MM.1S (cell line): ENCODE data around the gene STK17A.

Experiments used
- DNase-seq: peaks from one replicate; pipeline ENCODE4 v3.0.0-alpha.2; 2015
- H2AFZ ChIP-seq: fragments of 300-600 bp; sonication (generic); 2 replicates; pipeline ENCODE4 v1.6.0; 2016; ENCODE audit warnings: antibody characterized with exemption, low read length
- H3F3A ChIP-seq: fragments of 300-600 bp; sonication (generic); 2 replicates; pipeline ENCODE4 v1.6.1; 2016; ENCODE audit warnings: mild to moderate bottlenecking, antibody characterized with exemption, low read length, moderate library complexity, mixed read lengths; ENCODE audit not compliant: insufficient read depth
- H3K27ac ChIP-seq: fragments of 300-600 bp; sonication (generic); 2 replicates; pipeline ENCODE4 v1.5.1; 2016; ENCODE audit warnings: mild to moderate bottlenecking, low read length
- H3K27me3 ChIP-seq: fragments of 300-600 bp; sonication (generic); replicated peaks from 2 replicates; pipeline ENCODE4 v1.6.0; 2016; ENCODE audit warnings: low read length; ENCODE audit not compliant: insufficient read depth
- H3K36me3 ChIP-seq: fragments of 300-600 bp; sonication (generic); replicated peaks from 2 replicates; pipeline ENCODE4 v1.6.1; 2016; ENCODE audit warnings: mild to moderate bottlenecking, low read length, mixed read lengths; ENCODE audit not compliant: insufficient read depth
- H3K4me1 ChIP-seq: fragments of 300-600 bp; sonication (generic); 2 replicates; pipeline ENCODE4 v1.6.1; 2016; ENCODE audit warnings: low read length, mixed read lengths
- H3K4me2 ChIP-seq: fragments of 300-600 bp; sonication (generic); 2 replicates; pipeline ENCODE4 v1.6.0; 2016; ENCODE audit warnings: low read depth, low read length
- H3K4me3 ChIP-seq: fragments of 300-600 bp; sonication (generic); 2 replicates; pipeline ENCODE4 v1.5.1; 2016; ENCODE audit warnings: low read length, mixed read lengths
- H3K79me2 ChIP-seq: fragments of 300-600 bp; sonication (generic); 2 replicates; pipeline ENCODE4 v1.6.1; 2016; ENCODE audit warnings: mixed run types, low read length, mixed read lengths
- H3K9ac ChIP-seq: fragments of 300-600 bp; sonication (generic); 2 replicates; pipeline ENCODE4 v1.6.1; 2016; ENCODE audit warnings: low read length, mixed read lengths
- H3K9me2 ChIP-seq: fragments of 300-600 bp; sonication (generic); replicated peaks from 2 replicates; pipeline ENCODE4 v1.6.1; 2016; ENCODE audit warnings: mild to moderate bottlenecking, low read length, mixed read lengths; ENCODE audit not compliant: insufficient read depth
- H3K9me3 ChIP-seq: fragments of 300-600 bp; sonication (generic); replicated peaks from 2 replicates; pipeline ENCODE4 v1.6.1; 2016; ENCODE audit warnings: mild to moderate bottlenecking, low read length, mixed read lengths; ENCODE audit not compliant: insufficient read depth
- H4K20me1 ChIP-seq: fragments of 300-600 bp; sonication (generic); 2 replicates; pipeline ENCODE4 v1.6.1; 2016; ENCODE audit warnings: mild to moderate bottlenecking, low read length, moderate library complexity, mixed read lengths; ENCODE audit not compliant: insufficient read depth
- CTCF ChIP-seq: fragments of 300-600 bp; sonication (generic); IDR thresholded peaks from 2 replicates; pipeline ENCODE4 v1.5.1; 2016; ENCODE audit warnings: antibody characterized with exemption, low read length, mixed read lengths
- EZH2 ChIP-seq: fragments of 300-600 bp; sonication (generic); optimal IDR thresholded peaks from 2 replicates; pipeline ENCODE3; 2017; ENCODE audit warnings: low read depth, mild to moderate bottlenecking, antibody characterized with exemption, low read length, mixed read lengths
- EZH2phosphoT487 ChIP-seq: fragments of 300-600 bp; sonication (generic); IDR thresholded peaks from 2 replicates; pipeline ENCODE4 v1.6.1; 2018; ENCODE audit warnings: antibody characterized with exemption, low read length

The STK17A gene

GRCh38 chr7:43535810-43536585 is 46.9 kb upstream of the STK17A start:
- H3K9ac ChIP-seq, result no peak overlapping the region
- H3K4me3 ChIP-seq, result no peak overlapping the region
- no peak for DNase-seq
- TF ChIP-seq EZH2, result no peak
- TF ChIP-seq EZH2phosphoT487, result no peak
- TF ChIP-seq CTCF, result no peak
- H2AFZ ChIP-seq, result no peak overlapping the region
- H3K4me2 ChIP-seq, result no peak overlapping the region
- no peaks in the 10 kb centered on the region for H3K36me3 ChIP-seq
- no peaks in the 10 kb centered on the region for H4K20me1 ChIP-seq
- no peaks in the 10 kb centered on the region for H3K9me3 ChIP-seq
- H3K27me3 ChIP-seq, result no peaks in the 10 kb centered on the region
- H3K27ac ChIP-seq, result no peak overlapping the region
- no peaks in the 10 kb centered on the region for H3K79me2 ChIP-seq
- no peaks in the 10 kb centered on the region for H3F3A ChIP-seq
- H3K4me1 ChIP-seq, result no peaks in the 10 kb centered on the region
- no peaks in the 10 kb centered on the region for H3K9me2 ChIP-seq

DNA sequence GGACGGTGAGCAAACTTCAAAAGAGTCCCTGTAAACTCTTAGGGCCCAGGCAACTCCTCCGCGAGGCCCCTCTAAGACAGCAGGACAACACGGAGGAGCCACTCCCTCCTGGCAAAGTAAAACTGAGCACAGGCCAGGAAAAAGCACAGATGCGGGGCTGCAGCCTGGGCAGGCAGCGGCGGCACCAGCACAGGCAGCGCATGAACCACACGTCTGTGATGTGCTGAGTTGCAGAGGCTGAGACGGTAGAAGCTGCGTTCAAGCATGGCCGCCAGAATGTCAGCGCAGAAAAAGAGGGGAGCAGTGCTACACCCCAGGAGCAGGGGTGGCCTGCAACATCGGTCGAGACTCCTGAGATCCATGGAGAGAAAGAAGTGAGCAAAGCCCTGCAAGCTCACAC is 46.1 kb upstream of the STK17A start:
- Histone ChIP-seq H3K9me2 (no peaks in the 10 kb centered on the region), H3K27me3 (no peaks in the 10 kb centered on the region), H3K79me2 (no peaks in the 10 kb centered on the region), H3K36me3 (no peaks in the 10 kb centered on the region), H3K4me2 (no peak overlapping the region), H3K4me1 (no peaks in the 10 kb centered on the region), H2AFZ (no peak overlapping the region), H3K9me3 (no peaks in the 10 kb centered on the region), H3K9ac (no peak overlapping the region), H3K27ac (no peak overlapping the region), H3K4me3 (no peak overlapping the region), H4K20me1 (no peaks in the 10 kb centered on the region), H3F3A (no peaks in the 10 kb centered on the region)
- TF ChIP-seq CTCF (no peak), EZH2phosphoT487 (no peak), EZH2 (no peak)
- DNase-seq, result no peak

DNA sequence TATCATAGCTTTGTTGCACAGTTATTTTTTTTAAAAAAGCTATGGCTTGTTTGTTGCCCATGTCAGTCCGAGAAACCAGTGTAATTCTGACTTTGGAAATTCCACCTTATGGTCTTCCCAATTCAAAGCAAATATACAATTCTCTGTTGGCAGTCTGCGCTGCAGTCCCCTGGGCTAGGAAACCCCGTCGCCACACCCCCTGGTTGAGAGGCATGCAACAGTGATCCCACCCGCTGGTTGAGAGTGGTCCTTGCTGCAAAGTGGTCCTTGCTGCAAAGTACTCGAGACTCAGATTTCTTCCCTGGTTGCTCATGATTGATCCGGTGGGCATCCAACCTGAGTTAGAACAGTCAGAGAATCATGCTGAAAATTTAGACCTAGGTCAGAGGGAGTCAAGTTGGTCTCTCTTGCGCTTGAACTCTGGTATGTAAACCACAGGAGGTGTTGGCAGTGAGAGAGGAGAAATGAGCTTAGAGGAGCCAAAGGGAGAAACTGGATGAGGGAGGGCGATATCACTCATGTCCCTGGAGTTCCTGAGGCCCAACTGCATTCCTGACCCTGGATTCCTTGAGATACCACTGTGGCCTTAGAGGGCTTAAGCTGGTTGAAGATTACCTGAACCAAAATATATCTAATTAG is 45.0 kb upstream of the STK17A start:
- no peaks in the 10 kb centered on the region for H3K9me3 ChIP-seq

More for the DNA sequence above, 45.0 kb upstream of the STK17A start:
- H3K4me3 ChIP-seq, result no peak overlapping the region
- no peak overlapping the region for H2AFZ ChIP-seq
- H3K9me2 ChIP-seq, result no peaks in the 10 kb centered on the region
- no peaks in the 10 kb centered on the region for H3K4me1 ChIP-seq
- H4K20me1 ChIP-seq, result no peaks in the 10 kb centered on the region
- DNase-seq, result no peak
- H3K9ac ChIP-seq, result no peak overlapping the region
- H3K79me2 ChIP-seq, result no peaks in the 10 kb centered on the region
- H3K4me2 ChIP-seq, result no peak overlapping the region
- no peaks in the 10 kb centered on the region for H3F3A ChIP-seq
- TF ChIP-seq CTCF, result no peak
- no peak for TF ChIP-seq EZH2phosphoT487
- TF ChIP-seq EZH2, result no peak
- H3K27ac ChIP-seq, result no peak overlapping the region
- H3K36me3 ChIP-seq, result no peaks in the 10 kb centered on the region
- no peaks in the 10 kb centered on the region for H3K27me3 ChIP-seq
